Measurements from ENCODE around the gene ARHGEF1.

ARHGEF1 gene

GRCh38 chr19:41956621-41957020 lies 73.6 kb downstream of the ARHGEF1 start:
- DNase-seq (ENCODE audit: low read depth in 2 of 2), result no peak

Measured in stimulated activated CD4-positive, alpha-beta T cell treated with anti-CD3 and anti-CD28 coated beads, Interleukin-1b, Interleukin-23, amount 100 ng/mL, for 1 hour (primary cell).